ENCODE measurements around the gene TBX2. TPM values are rescaled to one million over a fixed set of nuclear protein-coding genes. Genes with fewer than 3 reads are reported as not detected.

Gene TBX2
- 9.8 TPM for total RNA-seq

DNA sequence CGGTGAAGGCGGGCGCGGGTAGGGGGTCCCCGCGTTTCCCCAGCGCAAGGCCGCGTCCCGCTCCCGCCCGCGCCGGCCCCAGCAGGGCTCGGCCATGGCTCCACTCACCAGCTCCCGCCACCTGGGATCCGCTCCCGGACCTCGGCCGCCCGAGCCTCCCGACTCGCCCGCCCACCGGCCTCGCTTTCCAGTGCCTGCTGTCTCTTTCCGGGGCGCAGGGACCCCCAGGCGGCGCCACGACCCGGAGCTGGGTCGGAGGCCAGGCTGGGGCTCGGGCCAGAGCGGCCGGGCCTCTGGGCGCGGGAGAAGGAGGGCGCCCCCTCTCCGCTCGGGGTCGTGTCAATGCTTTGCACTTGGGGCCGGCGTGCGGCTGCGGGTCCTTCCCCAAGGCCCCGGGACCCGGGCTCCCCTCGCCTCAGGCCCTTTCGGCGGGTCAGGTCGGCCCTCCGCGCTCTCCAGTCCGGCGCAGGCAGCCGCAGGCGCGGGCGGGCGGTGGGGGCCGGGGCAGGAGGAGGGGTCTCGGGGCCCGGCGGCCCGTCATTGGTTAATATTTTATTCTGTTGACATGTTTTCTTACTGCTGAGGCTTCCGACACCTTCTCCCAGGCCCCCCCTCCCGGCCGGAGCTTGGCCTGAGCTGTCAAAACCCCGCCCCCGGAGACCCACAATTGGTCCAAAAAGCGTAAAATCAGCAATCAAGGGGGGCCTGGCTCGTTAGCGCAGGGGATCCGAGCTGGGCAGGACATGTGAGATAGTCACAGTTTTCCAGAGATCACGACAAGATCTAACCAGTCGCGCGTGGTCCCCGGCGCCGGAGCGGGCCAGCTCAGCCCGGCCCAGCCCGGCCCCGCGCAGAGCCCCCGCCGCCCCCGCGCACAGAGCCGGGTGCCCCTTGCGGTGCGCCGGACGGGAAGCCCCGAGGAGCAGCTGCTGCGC, at the start of gene TBX2:
Gene TBX2 (plus strand): TSS at position 713 of the 935 bp plus-strand sequence. CDS start 334 bp downstream, outside the sequence.
- peaks cover 12% of the 10 kb centered on the region for H3K27me3 ChIP-seq
- TF ChIP-seq POLR2AphosphoS5 (IDR thresholded peaks at IDR 0.05; ENCODE audit: insufficient read depth in 1 of 2, low read depth in 1 of 2): peak in 1 of 2 donors; percentile 73
- TF ChIP-seq POLR2A (IDR thresholded peaks at IDR 0.05): peak in 1 of 2 donors; percentile 44
- TF ChIP-seq, protein P1, sequence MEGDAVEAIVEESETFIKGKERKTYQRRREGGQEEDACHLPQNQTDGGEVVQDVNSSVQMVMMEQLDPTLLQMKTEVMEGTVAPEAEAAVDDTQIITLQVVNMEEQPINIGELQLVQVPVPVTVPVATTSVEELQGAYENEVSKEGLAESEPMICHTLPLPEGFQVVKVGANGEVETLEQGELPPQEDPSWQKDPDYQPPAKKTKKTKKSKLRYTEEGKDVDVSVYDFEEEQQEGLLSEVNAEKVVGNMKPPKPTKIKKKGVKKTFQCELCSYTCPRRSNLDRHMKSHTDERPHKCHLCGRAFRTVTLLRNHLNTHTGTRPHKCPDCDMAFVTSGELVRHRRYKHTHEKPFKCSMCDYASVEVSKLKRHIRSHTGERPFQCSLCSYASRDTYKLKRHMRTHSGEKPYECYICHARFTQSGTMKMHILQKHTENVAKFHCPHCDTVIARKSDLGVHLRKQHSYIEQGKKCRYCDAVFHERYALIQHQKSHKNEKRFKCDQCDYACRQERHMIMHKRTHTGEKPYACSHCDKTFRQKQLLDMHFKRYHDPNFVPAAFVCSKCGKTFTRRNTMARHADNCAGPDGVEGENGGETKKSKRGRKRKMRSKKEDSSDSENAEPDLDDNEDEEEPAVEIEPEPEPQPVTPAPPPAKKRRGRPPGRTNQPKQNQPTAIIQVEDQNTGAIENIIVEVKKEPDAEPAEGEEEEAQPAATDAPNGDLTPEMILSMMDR (IDR thresholded peaks at IDR 0.05): no peak
- H3K4me3 ChIP-seq: peak within 1 kb of the TSS; percentile 49 to 87
- H3K9me3 ChIP-seq: no peaks in the 10 kb centered on the region
- H3K36me3 ChIP-seq: no peaks in the 10 kb centered on the region
- H3K4me1 ChIP-seq: peaks cover 55% of the 10 kb centered on the region
- no peak for DNase-seq (ENCODE audit: extremely low spot score in 2 of 2)
- H3K27ac ChIP-seq: peak within 1 kb of the TSS; percentile 83
- intact Hi-C loops (cut with DNase I): loop anchor here (5.0 kb wide), 2 partner anchors 67 to 147 kb away; no protein-coding TSS in a partner anchor

DNA sequence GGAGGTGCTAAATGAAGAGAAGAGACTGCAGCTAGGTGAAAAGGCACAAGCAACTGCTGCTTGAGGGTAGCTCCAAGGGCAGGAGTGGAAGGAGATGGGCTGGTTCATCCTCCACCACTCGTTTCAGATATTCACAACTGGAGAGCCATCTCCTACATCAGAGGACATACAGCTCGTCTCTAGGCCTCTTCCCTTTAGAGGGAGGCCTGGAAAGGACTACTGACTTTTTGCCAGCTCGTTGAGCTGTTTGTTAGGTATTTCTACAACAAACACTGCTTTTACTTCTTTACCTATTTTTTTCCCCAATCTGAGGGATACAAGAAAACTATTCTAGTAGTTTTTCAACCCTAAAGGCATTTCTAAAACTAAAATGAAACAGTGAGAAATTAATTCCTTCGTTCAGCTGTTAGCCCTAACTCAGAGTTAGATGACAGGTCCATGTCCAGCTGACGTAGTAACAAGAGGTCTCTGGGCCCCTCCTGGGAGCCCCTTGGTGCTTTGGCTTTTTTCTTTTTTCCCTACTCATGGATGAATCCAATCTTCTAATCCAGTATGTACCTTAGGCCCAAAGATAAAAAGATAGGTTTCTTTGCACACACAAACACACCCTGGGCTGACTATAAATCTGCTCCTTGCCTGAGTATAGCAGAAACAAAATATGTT, 47.8 kb upstream of the TBX2 start:
- no peaks in the 10 kb centered on the region for H3K9me3 ChIP-seq
- TF ChIP-seq POLR2A (IDR thresholded peaks at IDR 0.05) (no peak), POLR2AphosphoS5 (IDR thresholded peaks at IDR 0.05; ENCODE audit: insufficient read depth in 1 of 2, low read depth in 1 of 2) (no peak)
- TF ChIP-seq, protein P1 (IDR thresholded peaks at IDR 0.05): no peak
- no peak overlapping the region for H3K27ac ChIP-seq
- H3K4me3 ChIP-seq: no peak overlapping the region
- intact Hi-C loops (cut with DNase I): no loop called here
- no peak for DNase-seq (ENCODE audit: extremely low spot score in 2 of 2)
- no peaks in the 10 kb centered on the region for H3K4me1 ChIP-seq
- no peaks in the 10 kb centered on the region for H3K27me3 ChIP-seq
- no peaks in the 10 kb centered on the region for H3K36me3 ChIP-seq

DNA sequence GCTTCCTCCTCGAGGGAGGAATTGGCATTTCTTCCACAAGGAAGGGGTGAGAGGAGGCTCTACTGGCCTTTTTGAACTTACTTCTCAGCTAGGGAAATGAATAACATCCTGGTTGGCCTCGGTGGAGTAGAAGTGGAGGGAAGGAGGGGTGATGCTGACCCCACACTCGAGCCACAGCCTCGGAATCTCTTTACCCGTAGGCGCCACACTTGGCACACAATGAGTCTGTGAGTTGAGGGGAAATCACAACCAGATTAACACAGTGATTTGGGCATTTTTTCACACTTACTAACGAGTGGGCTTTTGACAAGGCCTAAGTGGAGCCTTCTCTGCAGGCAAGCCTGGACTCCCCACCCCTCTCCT, 47.3 kb upstream of the TBX2 start:
- Histone ChIP-seq H3K9me3 (no peaks in the 10 kb centered on the region), H3K4me3 (no peak overlapping the region), H3K36me3 (no peaks in the 10 kb centered on the region), H3K27ac (no peak overlapping the region), H3K4me1 (no peaks in the 10 kb centered on the region), H3K27me3 (no peaks in the 10 kb centered on the region)
- TF ChIP-seq, protein P1 (IDR thresholded peaks at IDR 0.05): no peak
- TF ChIP-seq POLR2A (IDR thresholded peaks at IDR 0.05) (no peak), POLR2AphosphoS5 (IDR thresholded peaks at IDR 0.05; ENCODE audit: insufficient read depth in 1 of 2, low read depth in 1 of 2) (no peak)
- intact Hi-C loops (cut with DNase I): no loop called here
- DNase-seq (ENCODE audit: extremely low spot score in 2 of 2): no peak

DNA sequence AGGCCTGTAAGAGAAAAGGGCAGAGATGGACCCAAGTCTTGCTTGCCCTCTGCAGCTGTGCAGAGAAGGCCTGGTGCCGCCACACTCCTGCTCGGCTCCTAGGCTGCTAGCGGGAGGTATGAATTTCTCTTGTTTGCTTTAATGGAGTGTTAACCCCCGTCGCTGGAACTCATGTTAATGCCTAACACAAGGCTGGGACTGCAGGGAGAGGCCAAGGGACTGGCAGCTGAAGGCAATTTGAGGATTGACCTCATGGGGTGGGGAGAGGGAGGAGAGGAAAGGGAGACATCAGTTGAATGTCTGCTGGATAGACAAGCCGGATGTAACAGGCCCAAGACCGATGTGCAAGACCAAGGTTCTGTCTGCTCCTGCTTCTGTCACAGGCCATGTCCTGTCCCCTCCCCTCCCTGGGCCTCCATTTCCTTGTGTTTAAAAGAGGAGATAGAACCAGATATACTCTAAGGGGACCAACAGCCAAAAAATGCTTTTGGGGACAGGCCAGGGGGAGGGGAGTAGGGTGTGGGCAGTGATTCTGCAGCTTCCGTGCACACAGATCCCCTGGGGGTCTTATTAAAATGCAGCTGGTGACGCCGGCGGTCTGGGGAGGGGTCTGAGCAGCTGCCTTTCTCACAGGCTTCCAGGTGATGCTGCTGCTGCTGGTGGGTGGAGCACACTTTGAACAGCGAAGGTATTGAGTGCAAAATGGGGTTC, 46.7 kb upstream of the TBX2 start:
- H3K9me3 ChIP-seq: no peaks in the 10 kb centered on the region
- no peak overlapping the region for H3K4me3 ChIP-seq
- H3K36me3 ChIP-seq: no peaks in the 10 kb centered on the region
- TF ChIP-seq POLR2A (IDR thresholded peaks at IDR 0.05): no peak
- TF ChIP-seq, protein P1 (IDR thresholded peaks at IDR 0.05): no peak
- H3K27ac ChIP-seq: no peak overlapping the region
- H3K27me3 ChIP-seq: no peaks in the 10 kb centered on the region
- intact Hi-C loops (cut with DNase I): no loop called here
- H3K4me1 ChIP-seq: no peaks in the 10 kb centered on the region
- DNase-seq (ENCODE audit: extremely low spot score in 2 of 2): no peak
